Measurements from ENCODE around the gene TNRC18. TPM values are rescaled to one million over a fixed set of nuclear protein-coding genes. Genes with fewer than 3 reads are reported as not detected.
"Not testable (repeated sequence)": the region's sequence is repeated elsewhere in the genome, so short reads cannot be mapped to it uniquely, and the experiment has no call there.

TNRC18 gene
- total RNA-seq = 100 to 1,000 TPM; 182 to 244 TPM

GRCh38 chr7:5423306-5423975, at the start of gene TNRC18:
TNRC18 (minus strand) TSS chr7:5423834; CDS start chr7:5421246, 2,588 bp downstream.
- DNase-seq (ENCODE audit: low spot score) (no peak), ATAC-seq (ENCODE audit: insufficient number of reproducible peaks, low FRiP score, low read depth) (peak; percentile 45)
- peak within 1 kb of the TSS; percentile 99 for H3K4me3 ChIP-seq
- H3K4me1 ChIP-seq (ENCODE audit: control insufficient read depth in 1 of 2, low read depth in 2 of 2) = peaks cover 3 to 5% of the 10 kb centered on the region in 2 donors
- H3K27me3 ChIP-seq (replicated peaks; ENCODE audit: insufficient read depth) = no peaks in the 10 kb centered on the region
- H3K9me3 ChIP-seq = no peaks in the 10 kb centered on the region
- peak within 1 kb of the TSS; percentile 98 to 99 for H3K27ac ChIP-seq
- no peak for TF ChIP-seq CTCF (IDR thresholded peaks at IDR 0.05)
- H3K36me3 ChIP-seq = peaks cover 3% of the 10 kb centered on the region

GRCh38 chr7:5472432-5473315, 49.0 kb upstream of the TNRC18 start:
- no peaks in the 10 kb centered on the region for H3K36me3 ChIP-seq
- H3K4me1 ChIP-seq (ENCODE audit: control insufficient read depth in 1 of 2, low read depth in 2 of 2) = peaks cover 0 to 9% of the 10 kb centered on the region in 2 donors
- DNase-seq (ENCODE audit: low spot score) (no peak), ATAC-seq (ENCODE audit: insufficient number of reproducible peaks, low FRiP score, low read depth) (no peak)
- H3K4me3 ChIP-seq = no peak overlapping the region
- no peak for TF ChIP-seq CTCF (IDR thresholded peaks at IDR 0.05)
- no peak overlapping the region for H3K27ac ChIP-seq
- H3K27me3 ChIP-seq (replicated peaks; ENCODE audit: insufficient read depth) = no peaks in the 10 kb centered on the region
- no peaks in the 10 kb centered on the region for H3K9me3 ChIP-seq

- H3K4me1 ChIP-seq (ENCODE audit: control insufficient read depth in 1 of 2, low read depth in 2 of 2); H3K36me3 ChIP-seq; H3K9me3 ChIP-seq; ATAC-seq (ENCODE audit: insufficient number of reproducible peaks, low FRiP score, low read depth); DNase-seq (ENCODE audit: low spot score); H3K4me3 ChIP-seq; H3K27ac ChIP-seq; H3K27me3 ChIP-seq (replicated peaks; ENCODE audit: insufficient read depth): not testable (repeated sequence)
Observed at GRCh38 chr7:5471623-5472022, 48.0 kb upstream of the TNRC18 start.

GRCh38 chr7:5470816-5471215, 47.2 kb upstream of the TNRC18 start:
- TF ChIP-seq CTCF (IDR thresholded peaks at IDR 0.05) = no peak
- DNase-seq (ENCODE audit: low spot score) (no peak), ATAC-seq (ENCODE audit: insufficient number of reproducible peaks, low FRiP score, low read depth) (no peak)
- Histone ChIP-seq H3K27ac (no peak overlapping the region), H3K9me3 (no peaks in the 10 kb centered on the region), H3K4me3 (no peak overlapping the region), H3K27me3 (replicated peaks; ENCODE audit: insufficient read depth) (no peaks in the 10 kb centered on the region), H3K4me1 (ENCODE audit: control insufficient read depth in 1 of 2, low read depth in 2 of 2) (peaks cover 0 to 8% of the 10 kb centered on the region in 2 donors), H3K36me3 (no peaks in the 10 kb centered on the region)

GRCh38 chr7:5470167-5470532, 46.5 kb upstream of the TNRC18 start:
- ATAC-seq (ENCODE audit: insufficient number of reproducible peaks, low FRiP score, low read depth) (no peak), DNase-seq (ENCODE audit: low spot score) (no peak)
- Histone ChIP-seq H3K36me3 (no peaks in the 10 kb centered on the region), H3K27me3 (replicated peaks; ENCODE audit: insufficient read depth) (no peaks in the 10 kb centered on the region), H3K9me3 (no peaks in the 10 kb centered on the region), H3K4me1 (ENCODE audit: control insufficient read depth in 1 of 2, low read depth in 2 of 2) (peaks cover 0 to 8% of the 10 kb centered on the region in 2 donors), H3K27ac (no peak overlapping the region), H3K4me3 (no peak overlapping the region)
- TF ChIP-seq CTCF (IDR thresholded peaks at IDR 0.05) = no peak

Data from thoracic aorta (tissue), 2 donors.